Stimulated activated CD4-positive, alpha-beta T cell treated with anti-CD3 and anti-CD28 coated beads, Interleukin-15, amount 100 ng/mL, for 48 hours (primary cell): Measurements from ENCODE around the gene GPANK1.

ENCODE experiments used
- DNase-seq, 2 donors: peaks; one replicate each; pipeline ENCODE4 v3.0.0-alpha.2; 2020; ENCODE audit warnings: low read depth in 2 of 2

Gene GPANK1

DNA sequence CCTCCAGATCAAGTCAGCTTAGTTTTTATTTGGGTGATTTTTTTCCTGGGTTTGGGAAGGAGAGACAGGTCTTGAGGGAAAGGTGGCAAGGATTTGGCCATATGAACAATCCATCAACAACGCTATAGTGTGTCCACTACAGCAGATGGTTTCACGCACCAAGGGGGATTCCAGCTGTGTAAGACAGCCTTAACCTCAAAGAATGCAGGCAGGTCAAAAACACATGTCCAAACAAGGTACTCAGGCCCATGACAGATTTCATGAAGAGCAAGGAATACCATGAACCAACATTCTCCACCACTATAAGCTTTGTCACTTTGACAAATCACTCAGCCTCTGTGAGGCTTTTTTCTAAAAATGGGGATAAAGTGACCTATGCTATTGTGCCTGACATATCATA is 47.8 kb downstream of the GPANK1 start:
- no peak for DNase-seq

DNA sequence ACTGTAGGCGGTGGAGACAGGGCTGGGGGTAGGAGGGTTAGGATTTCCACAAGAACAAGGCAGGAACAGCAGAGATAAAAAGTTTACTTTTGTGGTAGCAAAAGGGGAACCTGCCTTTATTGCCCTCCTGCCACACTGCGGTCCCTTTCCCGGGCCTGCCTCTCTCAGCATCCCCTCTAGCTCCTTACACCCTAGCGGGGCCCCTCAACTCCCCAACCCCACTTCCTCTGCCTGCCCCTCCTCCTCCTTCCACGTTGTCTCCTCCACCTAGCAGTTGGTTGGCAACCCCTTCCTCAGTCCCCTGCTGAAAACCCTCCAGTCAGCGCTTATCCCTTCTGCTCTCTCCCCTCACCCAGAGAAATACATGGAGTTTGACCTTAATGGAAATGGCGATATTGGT is 49.0 kb downstream of the GPANK1 start:
- peak in 1 of 2 donors; percentile 28 for DNase-seq

DNA sequence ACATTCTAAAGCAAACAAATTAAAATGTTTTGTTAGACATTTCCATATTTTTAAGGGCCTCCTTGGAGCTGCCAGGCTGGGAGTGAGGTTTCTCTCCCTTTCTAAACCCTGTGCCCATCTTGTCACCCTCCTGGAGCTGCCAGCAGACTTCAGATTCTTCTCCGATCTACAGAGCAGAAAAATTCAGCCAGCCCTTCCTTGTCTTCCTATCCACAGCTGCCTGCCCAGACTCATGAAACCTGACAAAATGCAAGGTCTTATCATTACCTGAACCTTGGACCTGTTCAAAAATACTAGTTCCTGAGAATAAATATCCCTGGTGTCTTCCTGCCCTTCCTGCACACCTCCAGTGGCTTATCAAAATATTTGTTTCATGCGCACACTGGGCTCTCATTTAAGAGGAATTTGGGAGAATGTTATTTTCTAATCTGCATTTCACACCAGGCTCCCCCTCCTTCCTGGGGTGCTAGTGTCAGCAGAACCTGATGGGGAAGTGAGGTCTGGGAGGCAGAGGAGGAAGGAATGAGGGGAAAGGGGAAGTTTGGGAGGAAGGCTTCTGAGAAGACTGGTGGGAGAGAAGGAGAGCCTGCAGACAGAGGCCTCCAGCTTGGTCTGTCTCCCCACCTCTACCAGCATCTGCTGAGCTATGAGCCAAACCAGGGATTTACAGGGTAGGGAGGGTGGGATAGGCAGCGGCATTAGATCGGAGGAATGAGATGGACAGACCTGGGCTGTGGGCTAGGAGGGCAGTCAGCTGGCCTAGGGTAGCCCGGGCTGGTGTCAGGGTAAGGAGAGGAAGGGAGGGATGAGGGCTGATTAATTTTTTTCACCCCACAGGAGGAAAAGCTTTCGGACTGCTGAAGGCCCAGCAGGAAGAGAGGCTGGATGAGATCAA is 49.9 kb downstream of the GPANK1 start, which contains the start of gene AIF1:
AIF1 (plus strand) TSS at position 551 of the 895 bp plus-strand sequence; CDS start at position 647, 96 bp downstream.
- DNase-seq: no peak

DNA sequence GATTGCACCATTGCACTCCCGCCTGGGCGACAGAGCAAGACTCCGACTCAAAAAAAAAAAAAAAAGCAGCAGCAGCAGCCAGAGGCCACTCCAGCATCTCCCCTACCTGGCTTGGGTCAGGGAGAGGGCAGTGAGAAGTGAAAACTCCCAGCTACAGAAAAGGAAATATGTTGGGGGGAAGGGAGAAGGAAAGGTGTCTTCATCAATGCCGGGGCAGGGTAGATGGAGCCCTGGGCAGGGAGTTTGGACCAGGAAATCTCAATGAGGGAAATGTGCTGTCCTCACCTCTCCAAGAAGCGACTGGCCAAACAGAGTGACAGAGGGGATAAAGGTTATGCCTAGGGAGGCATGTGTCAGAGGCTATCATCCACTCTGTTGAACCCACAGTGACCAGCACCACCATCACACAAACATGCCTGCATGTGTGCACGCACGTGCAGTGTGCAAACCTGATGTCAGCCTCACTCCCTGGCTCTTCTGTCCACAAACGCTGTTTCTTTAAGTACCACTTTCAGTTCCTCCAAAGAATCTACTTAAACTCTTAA is 50.6 kb downstream of the GPANK1 start:
- DNase-seq: no peak
